K562 (cell line): Measurements from ENCODE around the gene SLC25A17. TPM values are rescaled to one million over a fixed set of nuclear protein-coding genes. Genes with fewer than 3 reads are reported as not detected.

Experiments
- ATF1 ChIP-seq, 2 experiments: fragments of 450-650 bp in 1 of 2; IDR thresholded peaks; 2 replicates each; pipeline ENCODE4 v1.6.1; 2016; ENCODE audit warnings: missing compliant biosample characterization in 1 of 2, missing genetic modification characterization in 1 of 2
- CBX5 ChIP-seq: IDR thresholded peaks from 2 replicates; pipeline ENCODE4 v1.6.1; 2014; ENCODE audit warnings: low read depth, borderline replicate concordance
- CHCHD3 ChIP-seq: fragments of 250-450 bp; sonication (Bioruptor Pico); IDR thresholded peaks from 2 replicates; pipeline ENCODE4 v2.1.2; 2022; ENCODE audit warnings: mild to moderate bottlenecking
- FOXM1 ChIP-seq, 2 experiments: fragments of 450-650 bp in 1 of 2; sonication (generic) in 1 of 2; formaldehyde crosslinking in 1 of 2; IDR thresholded peaks; 2 replicates each; pipeline versions ENCODE4 v1.6.1 to v1.9.0; 2017 to 2022; ENCODE audit warnings: low read depth in 2 of 2, mild to moderate bottlenecking in 2 of 2, missing genetic modification reagents in 1 of 2, moderate library complexity in 1 of 2
- GABPB1 ChIP-seq: sonication (generic); formaldehyde crosslinking; IDR thresholded peaks from 2 replicates; pipeline ENCODE4 v1.8.0; 2022; ENCODE audit warnings: mild to moderate bottlenecking, missing genetic modification reagents
- GTF2F1 ChIP-seq: IDR thresholded peaks from 2 replicates; pipeline ENCODE4 v1.6.1; 2011; ENCODE audit warnings: low read depth, low read length, improper control_type of control experiment
- JUN ChIP-seq, 2 experiments: sonication (generic) in 1 of 2; formaldehyde crosslinking in 1 of 2; IDR thresholded peaks; 2 replicates each; pipeline versions ENCODE4 v1.6.1 to v1.8.0; 2012 to 2022; ENCODE audit warnings: borderline replicate concordance in 2 of 2, mild to moderate bottlenecking in 2 of 2, improper control_type of control experiment in 1 of 2, low read depth in 1 of 2, low read length in 1 of 2, missing genetic modification reagents in 1 of 2
- MBD2 ChIP-seq: sonication (generic); IDR thresholded peaks from 2 replicates; pipeline ENCODE4 v1.6.1; 2016; ENCODE audit warnings: low read depth, borderline replicate concordance
- NR4A1 ChIP-seq, 2 experiments: fragments of 250-450 bp in 1 of 2; fragments of 450-650 bp in 1 of 2; sonication (Bioruptor Pico) in 1 of 2; IDR thresholded peaks; 2 replicates each; pipeline versions ENCODE4 v1.4.0 to v1.6.1; 2016 to 2020; ENCODE audit warnings: mild to moderate bottlenecking in 2 of 2, missing compliant biosample characterization in 1 of 2, missing genetic modification characterization in 1 of 2, moderate library complexity in 1 of 2
- OTX1 ChIP-seq: fragments of 450-650 bp; formaldehyde crosslinking; IDR thresholded peaks from 2 replicates; pipeline ENCODE4 v1.4.0; 2022; ENCODE audit warnings: mild to moderate bottlenecking
- PCBP2 ChIP-seq: fragments of 200-400 bp; formaldehyde crosslinking; IDR thresholded peaks from 2 replicates; pipeline ENCODE4 v1.6.1; 2018; ENCODE audit warnings: low read length, low read depth, mild to moderate bottlenecking, moderate library complexity; ENCODE audit not compliant: poor library complexity, severe bottlenecking
- PHB ChIP-seq: fragments of 250-450 bp; sonication (Bioruptor Pico); IDR thresholded peaks from 2 replicates; pipeline ENCODE4 v1.5.0; 2021
- POLR2H ChIP-seq: IDR thresholded peaks from 2 replicates; pipeline ENCODE4 v1.6.1; 2016; ENCODE audit warnings: missing genetic modification characterization, low read depth, mild to moderate bottlenecking, control low read depth, missing compliant biosample characterization, moderate library complexity
- TAF7 ChIP-seq: fragments of 450-650 bp; IDR thresholded peaks from 2 replicates; pipeline ENCODE4 v1.6.1; 2016; ENCODE audit warnings: missing genetic modification characterization, missing compliant biosample characterization
- ZNF324 ChIP-seq: fragments of 250-450 bp; sonication (Bioruptor Pico); IDR thresholded peaks from 2 replicates; pipeline ENCODE4 v1.4.0; 2020; ENCODE audit warnings: mild to moderate bottlenecking
- ZNF586 ChIP-seq: fragments of 450-650 bp; formaldehyde crosslinking; conservative IDR thresholded peaks from 2 replicates; pipeline ENCODE4 v1.4.0; 2020; ENCODE audit warnings: mild to moderate bottlenecking, moderate library complexity
- ZSCAN32 ChIP-seq: fragments of 450-650 bp; formaldehyde crosslinking; IDR thresholded peaks from 2 replicates; pipeline ENCODE4 v1.4.0; 2020; ENCODE audit warnings: mild to moderate bottlenecking, moderate library complexity
- polyA plus RNA-seq, 8 experiments: library from polyadenylated mRNA; depleted of rRNA in 4 of 8; stranded (reverse) in 5 of 8; unstranded in 3 of 8; fragments of >200 nt; fragmentation: Nextera tagmentation in 2 of 8; fragmentation: Illumina TruSeq in 1 of 8; extraction: Ambion mirVana in 2 of 8; extraction: Trizol in 1 of 8; gene quantifications; 2 replicates each; pipeline versions ENCODE4 v1.2.1 to v1.2.3, GENCODE V29; 2011 to 2014; ENCODE audit warnings: inconsistent platforms in 1 of 8, missing spikeins in 1 of 8
- total RNA-seq, 7 experiments: library from RNA; depleted of rRNA in 6 of 7; stranded (reverse); fragments of >200 nt in 6 of 7; fragmentation: Illumina TruSeq in 2 of 7; extraction: Trizol in 2 of 7; gene quantifications; 2 replicates each; pipeline versions ENCODE4 v1.2.1 to v1.2.3, GENCODE V29; 2011 to 2021; ENCODE audit warnings: low replicate concordance in 1 of 7
- TF ChIP-seq, protein P1 (sequence below): sonication (generic); formaldehyde crosslinking; IDR thresholded peaks from 2 replicates; pipeline ENCODE4 v1.8.0; 2022; ENCODE audit warnings: mild to moderate bottlenecking, low read depth, missing genetic modification reagents
- TF ChIP-seq, protein P2 (sequence below): fragments of 450-650 bp; IDR thresholded peaks from 2 replicates; pipeline ENCODE4 v1.6.1; 2018; ENCODE audit warnings: mild to moderate bottlenecking, low read depth; ENCODE audit not compliant: partially characterized antibody
- TF ChIP-seq, protein P3 (sequence below): IDR thresholded peaks from 2 replicates; pipeline ENCODE4 v1.6.1; 2011; ENCODE audit not compliant: insufficient read length; ENCODE audit errors: extremely low read depth
- TF ChIP-seq, protein P4 (sequence below): sonication (generic); formaldehyde crosslinking; IDR thresholded peaks from 2 replicates; pipeline ENCODE4 v1.9.0; 2022; ENCODE audit warnings: mild to moderate bottlenecking, missing genetic modification reagents
- TF ChIP-seq, protein P5 (sequence below): fragments of 250-450 bp; sonication (Bioruptor Pico); IDR thresholded peaks from 2 replicates; pipeline ENCODE4 v1.8.0; 2021; ENCODE audit warnings: borderline replicate concordance, mild to moderate bottlenecking, moderate library complexity; ENCODE audit not compliant: poor library complexity, severe bottlenecking

Gene SLC25A17
- total and polyA plus RNA-seq, 9 of the 15 experiments (the other 6 are each of a cell fraction or from before 2014, with no cell fraction given), result 32.6 to 136 (median 56.2) TPM

DNA sequence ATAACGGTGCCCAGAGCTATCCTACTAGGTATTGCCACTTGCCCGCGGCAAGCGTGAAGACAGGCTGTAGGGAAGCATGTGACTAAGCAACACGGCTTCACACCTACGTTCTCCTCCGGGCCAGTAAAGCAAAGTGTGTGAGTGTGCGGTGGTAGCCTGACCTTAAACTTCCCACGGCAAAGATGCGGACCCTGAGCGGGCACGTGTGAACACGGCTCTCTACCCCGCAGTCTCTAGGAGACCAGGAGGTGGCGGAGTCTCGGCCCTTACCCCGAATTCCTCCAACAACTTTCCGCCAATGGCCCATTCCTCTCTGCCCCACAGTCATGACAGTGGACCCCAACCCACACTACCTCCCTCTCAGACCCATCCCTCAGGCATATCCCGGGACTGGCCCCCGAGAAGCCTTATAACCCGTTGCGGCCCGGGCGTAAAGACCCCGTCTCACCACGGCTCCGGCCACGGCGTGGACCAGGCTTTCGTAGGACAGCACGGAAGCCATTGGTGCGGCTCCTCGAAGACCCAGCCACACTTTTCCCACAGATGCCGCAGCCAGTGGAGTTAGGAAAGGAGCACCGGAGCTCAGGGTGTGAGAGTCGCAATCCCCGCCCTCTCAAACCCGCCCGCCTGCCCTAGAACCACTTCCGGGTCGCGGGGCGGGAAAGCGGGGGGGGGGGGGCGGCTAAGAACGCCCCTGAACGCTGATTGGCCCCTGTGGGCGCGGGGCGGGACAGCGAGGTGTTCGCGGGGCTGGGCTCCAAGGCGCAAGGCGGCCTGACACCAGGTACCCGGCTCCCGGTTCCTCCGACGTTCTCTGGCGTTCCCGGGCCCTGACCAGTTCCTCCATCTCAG lies at the start of gene SLC25A17 (continued):
- TF ChIP-seq, protein P1, sequence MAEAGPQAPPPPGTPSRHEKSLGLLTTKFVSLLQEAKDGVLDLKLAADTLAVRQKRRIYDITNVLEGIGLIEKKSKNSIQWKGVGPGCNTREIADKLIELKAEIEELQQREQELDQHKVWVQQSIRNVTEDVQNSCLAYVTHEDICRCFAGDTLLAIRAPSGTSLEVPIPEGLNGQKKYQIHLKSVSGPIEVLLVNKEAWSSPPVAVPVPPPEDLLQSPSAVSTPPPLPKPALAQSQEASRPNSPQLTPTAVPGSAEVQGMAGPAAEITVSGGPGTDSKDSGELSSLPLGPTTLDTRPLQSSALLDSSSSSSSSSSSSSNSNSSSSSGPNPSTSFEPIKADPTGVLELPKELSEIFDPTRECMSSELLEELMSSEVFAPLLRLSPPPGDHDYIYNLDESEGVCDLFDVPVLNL (CRISPR knock-in tag), result no peak
- TF ChIP-seq GABPB1 (CRISPR knock-in tag) (peak; percentile 93), GTF2F1 (no peak), POLR2H (tag) (no peak), PCBP2 (no peak), FOXM1 (IDR thresholded peaks at IDR 0.05; ENCODE audit: low read depth) (no peak), FOXM1 (CRISPR knock-in tag; IDR thresholded peaks at IDR 0.05; ENCODE audit: low read depth) (no peak), MBD2 (peak; percentile 48; the same call in 1 of the 2 replicates), PHB (CRISPR knock-in tag) (no peak), ATF1 (CRISPR knock-in tag; IDR thresholded peaks at IDR 0.05) (no peak), ATF1 (tag; IDR thresholded peaks at IDR 0.05) (no peak), TAF7 (tag) (0 out of 2 replicates have a peak, but pooled peaks have one; percentile 20), OTX1 (CRISPR knock-in tag) (no peak), CHCHD3 (CRISPR knock-in tag) (no peak), ZSCAN32 (CRISPR knock-in tag) (no peak), NR4A1 (CRISPR knock-in tag; IDR thresholded peaks at IDR 0.05) (no peak), NR4A1 (tag; IDR thresholded peaks at IDR 0.05) (no peak), CBX5 (no peak), JUN (IDR thresholded peaks at IDR 0.05; ENCODE audit: borderline replicate concordance, low read depth, low read length) (no peak), JUN (CRISPR knock-in tag; IDR thresholded peaks at IDR 0.05; ENCODE audit: borderline replicate concordance) (no peak), ZNF586 (CRISPR knock-in tag) (no peak), ZNF324 (CRISPR knock-in tag) (no peak)
- TF ChIP-seq, protein P2, sequence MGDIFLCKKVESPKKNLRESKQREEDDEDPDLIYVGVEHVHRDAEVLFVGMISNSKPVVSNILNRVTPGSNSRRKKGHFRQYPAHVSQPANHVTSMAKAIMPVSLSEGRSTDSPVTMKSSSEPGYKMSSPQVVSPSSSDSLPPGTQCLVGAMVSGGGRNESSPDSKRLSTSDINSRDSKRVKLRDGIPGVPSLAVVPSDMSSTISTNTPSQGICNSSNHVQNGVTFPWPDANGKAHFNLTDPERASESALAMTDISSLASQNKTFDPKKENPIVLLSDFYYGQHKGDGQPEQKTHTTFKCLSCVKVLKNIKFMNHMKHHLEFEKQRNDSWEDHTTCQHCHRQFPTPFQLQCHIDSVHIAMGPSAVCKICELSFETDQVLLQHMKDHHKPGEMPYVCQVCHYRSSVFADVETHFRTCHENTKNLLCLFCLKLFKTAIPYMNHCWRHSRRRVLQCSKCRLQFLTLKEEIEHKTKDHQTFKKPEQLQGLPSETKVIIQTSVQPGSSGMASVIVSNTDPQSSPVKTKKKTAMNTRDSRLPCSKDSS, result no peak
- TF ChIP-seq, protein P3, sequence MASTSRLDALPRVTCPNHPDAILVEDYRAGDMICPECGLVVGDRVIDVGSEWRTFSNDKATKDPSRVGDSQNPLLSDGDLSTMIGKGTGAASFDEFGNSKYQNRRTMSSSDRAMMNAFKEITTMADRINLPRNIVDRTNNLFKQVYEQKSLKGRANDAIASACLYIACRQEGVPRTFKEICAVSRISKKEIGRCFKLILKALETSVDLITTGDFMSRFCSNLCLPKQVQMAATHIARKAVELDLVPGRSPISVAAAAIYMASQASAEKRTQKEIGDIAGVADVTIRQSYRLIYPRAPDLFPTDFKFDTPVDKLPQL, result no peak
- TF ChIP-seq, protein P4, sequence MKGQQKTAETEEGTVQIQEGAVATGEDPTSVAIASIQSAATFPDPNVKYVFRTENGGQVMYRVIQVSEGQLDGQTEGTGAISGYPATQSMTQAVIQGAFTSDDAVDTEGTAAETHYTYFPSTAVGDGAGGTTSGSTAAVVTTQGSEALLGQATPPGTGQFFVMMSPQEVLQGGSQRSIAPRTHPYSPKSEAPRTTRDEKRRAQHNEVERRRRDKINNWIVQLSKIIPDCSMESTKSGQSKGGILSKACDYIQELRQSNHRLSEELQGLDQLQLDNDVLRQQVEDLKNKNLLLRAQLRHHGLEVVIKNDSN (CRISPR knock-in tag), result peak; percentile 73
- TF ChIP-seq, protein P5, sequence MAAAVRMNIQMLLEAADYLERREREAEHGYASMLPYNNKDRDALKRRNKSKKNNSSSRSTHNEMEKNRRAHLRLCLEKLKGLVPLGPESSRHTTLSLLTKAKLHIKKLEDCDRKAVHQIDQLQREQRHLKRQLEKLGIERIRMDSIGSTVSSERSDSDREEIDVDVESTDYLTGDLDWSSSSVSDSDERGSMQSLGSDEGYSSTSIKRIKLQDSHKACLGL (CRISPR knock-in tag), result no peak
